Aorta (tissue), 5 donors: ENCODE data around the gene ADAMTS8. TPM values are rescaled to one million over a fixed set of nuclear protein-coding genes. Genes with fewer than 3 reads are reported as not detected.

ENCODE experiments used
- ATAC-seq: fragments of 200-7000 bp; cut with Tn5 transposase; one replicate; pipeline ENCODE4 v1.9.1; 2022; ENCODE audit warnings: moderate library complexity; ENCODE audit not compliant: low FRiP score
- DNase-seq, 2 donors: peaks; one replicate each; pipeline ENCODE4 v3.0.0-alpha.2; 2020
- H3K27ac ChIP-seq, 2 donors: one replicate each; pipeline ENCODE4 v1.5.1; 2013; ENCODE audit warnings: low read length in 2 of 2, mild to moderate bottlenecking in 2 of 2, moderate library complexity in 2 of 2, control low read depth in 1 of 2, inconsistent platforms in 1 of 2, low read depth in 1 of 2
- H3K27me3 ChIP-seq, 2 donors: one replicate each; pipeline ENCODE4 v1.6.1; 2013; ENCODE audit warnings: control low read depth in 1 of 2, low read length in 1 of 2, mild to moderate bottlenecking in 1 of 2, moderate library complexity in 1 of 2; ENCODE audit not compliant: insufficient read depth in 2 of 2, control insufficient read depth in 1 of 2
- H3K36me3 ChIP-seq, 2 donors: one replicate each; pipeline ENCODE4 v1.6.1; 2013; ENCODE audit warnings: control low read depth in 1 of 2, low read length in 1 of 2, mild to moderate bottlenecking in 1 of 2; ENCODE audit not compliant: insufficient read depth in 2 of 2, control insufficient read depth in 1 of 2
- H3K4me1 ChIP-seq, 2 donors: one replicate each; pipeline ENCODE4 v1.6.1; 2013; ENCODE audit warnings: low read length in 2 of 2, control low read depth in 1 of 2, mild to moderate bottlenecking in 1 of 2, moderate library complexity in 1 of 2; ENCODE audit not compliant: insufficient read depth in 2 of 2, control insufficient read depth in 1 of 2
- H3K4me3 ChIP-seq, 2 donors: one replicate each; pipeline ENCODE4 v1.5.1; 2013; ENCODE audit warnings: low read length in 2 of 2, control low read depth in 1 of 2, mild to moderate bottlenecking in 1 of 2
- H3K9me3 ChIP-seq: one replicate; pipeline ENCODE4 v1.6.1; 2013; ENCODE audit warnings: mild to moderate bottlenecking, low read length; ENCODE audit not compliant: control insufficient read depth
- WGBS, 2 donors: extraction: QIAGEN DNeasy Blood & Tissue Kit; methylation state at CpG; one replicate each; pipeline ENCODE4 v1.1.7; 2013; 5-methylcytosine and 5-hydroxymethylcytosine counted together
- intact Hi-C, 2 donors: fragments of 100-400 bp; cut with DNase I; formaldehyde crosslinking; loops; one replicate each; pipeline versions ENCODE4 v1.14.2 to v1.15.0; 2022
- polyA plus RNA-seq, 2 donors: library from polyadenylated mRNA; stranded (reverse); fragments of 200-250 nt; gene quantifications; one replicate each; pipeline ENCODE4 v1.2.3, GENCODE V29; 2013
- total RNA-seq, 2 donors: library from RNA; stranded (reverse); fragmentation: NEBNext Ultra II Directional; extraction: Animal tissue kit (Norgen Biotek cat#: 25700); gene quantifications; one replicate each; pipeline ENCODE4 v1.2.1, GENCODE V29; 2021
- donor health status: healthy with polysubstance abuse.
- donor health status: Bipolar disorder and iron deficiency.
- donor health status: DM: no; HTN: no; CAD: no.
- donor health status: DM: no; HTN: no; CAD: no.
- donor health status: DM: yes; HTN: yes; CAD: no.

ADAMTS8 gene
- total and polyA plus RNA-seq, 4 donors: 3.3 to 64.9 (median 7.2) TPM

GRCh38 chr11:130452940-130453339, 24.5 kb upstream of the ADAMTS8 start:
- no peak for ATAC-seq
- no peak overlapping the region for H3K4me3 ChIP-seq
- no peaks in the 10 kb centered on the region for H3K36me3 ChIP-seq
- peak in 1 of 2 donors; percentile 72 for DNase-seq
- 54 to 69% methylated on average over 6 of the region's 6 CpGs for WGBS, 2 donors
- no peak overlapping the region for H3K27ac ChIP-seq
- H3K27me3 ChIP-seq: no peaks in the 10 kb centered on the region
- intact Hi-C loops: loop anchor here (5.0 kb wide), 2 partner anchors 59 to 194 kb away; no protein-coding TSS in a partner anchor
- H3K4me1 ChIP-seq: no peaks in the 10 kb centered on the region
- no peaks in the 10 kb centered on the region for H3K9me3 ChIP-seq

- peak overlapping the region in 1 of 2 donors; percentile 4 for H3K27ac ChIP-seq
- no peaks in the 10 kb centered on the region for H3K4me1 ChIP-seq
- H3K4me3 ChIP-seq: no peak overlapping the region
These were observed 23.8 kb upstream of the ADAMTS8 start for GRCh38 chr11:130452176-130452575.

GRCh38 chr11:130451231-130452019, 23.0 kb upstream of the ADAMTS8 start:
- DNase-seq (peak in 1 of 2 donors; percentile 77), ATAC-seq (peak; percentile 12)
- Histone ChIP-seq H3K9me3 (no peaks in the 10 kb centered on the region), H3K4me3 (no peak overlapping the region), H3K36me3 (no peaks in the 10 kb centered on the region), H3K27ac (peak overlapping the region; percentile 12 to 54), H3K27me3 (no peaks in the 10 kb centered on the region), H3K4me1 (no peaks in the 10 kb centered on the region)
- intact Hi-C loops: loop anchor here (2.0 to 5.0 kb wide), 3 partner anchors 61 to 223 kb away; no protein-coding TSS in a partner anchor
- 37 to 44% methylated on average over 6 of the region's 6 CpGs for WGBS, 2 donors

More at GRCh38 chr11:130452176-130452575, 23.8 kb upstream of the ADAMTS8 start:
- Histone ChIP-seq H3K27me3 (no peaks in the 10 kb centered on the region), H3K9me3 (no peaks in the 10 kb centered on the region), H3K36me3 (no peaks in the 10 kb centered on the region)
- DNase-seq: peak in 1 of 2 donors; percentile 42
- intact Hi-C loops: loop anchor here (5.0 kb wide), 2 partner anchors 60 to 195 kb away; no protein-coding TSS in a partner anchor
- no peak for ATAC-seq
- 17 to 24% methylated on average over 9 of the region's 9 CpGs for whole genome bisulfite sequencing, 2 donors

GRCh38 chr11:130449996-130450769, 21.8 kb upstream of the ADAMTS8 start:
- H3K27ac ChIP-seq: peak overlapping the region in 1 of 2 donors; percentile 80
- no peaks in the 10 kb centered on the region for H3K36me3 ChIP-seq
- no peak overlapping the region for H3K4me3 ChIP-seq
- H3K9me3 ChIP-seq: no peaks in the 10 kb centered on the region
- intact Hi-C loops: loop anchor here (2.0 to 5.0 kb wide), 5 partner anchors 62 to 225 kb away; no protein-coding TSS in a partner anchor
- peak; percentile 87 for ATAC-seq
- 3 to 5% methylated on average over 34 of the region's 34 CpGs for WGBS, 2 donors
- DNase-seq: peak; percentile 89 to 95
- no peaks in the 10 kb centered on the region for H3K4me1 ChIP-seq
- H3K27me3 ChIP-seq: no peaks in the 10 kb centered on the region

GRCh38 chr11:130449310-130449990, 21.0 kb upstream of the ADAMTS8 start:
- Histone ChIP-seq H3K4me1 (no peaks in the 10 kb centered on the region), H3K36me3 (no peaks in the 10 kb centered on the region), H3K27me3 (no peaks in the 10 kb centered on the region), H3K27ac (peak overlapping the region in 1 of 2 donors; percentile 11), H3K9me3 (no peaks in the 10 kb centered on the region), H3K4me3 (peak overlapping the region; percentile 30 to 52)
- 1% methylated on average over 64 of the region's 64 CpGs for WGBS, 2 donors
- DNase-seq (peak in 1 of 2 donors; percentile 81), ATAC-seq (no peak)
- intact Hi-C loops: loop anchor here in 1 of 2 donors (5.0 kb wide), 2 partner anchors 73 to 163 kb away; no protein-coding TSS in a partner anchor

GRCh38 chr11:130448416-130449309, 20.3 kb upstream of the ADAMTS8 start, which contains the start of gene ADAMTS15:
Gene ADAMTS15, plus strand, starts transcription at chr11:130448645. Its CDS starts 329 bp downstream, at chr11:130448974.
- H3K4me1 ChIP-seq: no peaks in the 10 kb centered on the region
- intact Hi-C loops: loop anchor here in 1 of 2 donors (5.0 kb wide), 2 partner anchors 74 to 164 kb away; no protein-coding TSS in a partner anchor
- ATAC-seq: peak; percentile 86

GRCh38 chr11:130448039-130448415, 19.6 kb upstream of the ADAMTS8 start:
- Histone ChIP-seq H3K4me3 (peak overlapping the region in 1 of 2 donors; percentile 52), H3K27me3 (no peaks in the 10 kb centered on the region), H3K4me1 (no peaks in the 10 kb centered on the region), H3K27ac (no peak overlapping the region), H3K9me3 (no peaks in the 10 kb centered on the region), H3K36me3 (no peaks in the 10 kb centered on the region)
- no peak for ATAC-seq
- DNase-seq: no peak
- 11 to 12% methylated on average over 11 of the region's 11 CpGs for WGBS, 2 donors
- intact Hi-C loops: loop anchor here in 1 of 2 donors (5.0 kb wide), 2 partner anchors 74 to 164 kb away; no protein-coding TSS in a partner anchor

More at GRCh38 chr11:130448416-130449309, 20.3 kb upstream of the ADAMTS8 start, which contains the start of gene ADAMTS15:
- Histone ChIP-seq H3K9me3 (no peaks in the 10 kb centered on the region), H3K4me3 (peak within 1 kb of the TSS; percentile 30 to 52), H3K27ac (peak within 1 kb of the TSS in 1 of 2 donors; percentile 48), H3K27me3 (no peaks in the 10 kb centered on the region), H3K36me3 (no peaks in the 10 kb centered on the region)
- peak; percentile 89 to 94 for DNase-seq
- 0 to 1% methylated on average over 65 to 75 of the region's 75 CpGs for WGBS, 2 donors
